Right lobe of liver (tissue), 4 donors: ENCODE measurements around the gene CRYGA.

Experiments used
- POLR2A ChIP-seq: fragments of 450-650 bp; IDR thresholded peaks from one replicate; pipeline ENCODE4 v1.6.1; 2017; ENCODE audit warnings: antibody characterized with exemption, mild to moderate bottlenecking
- TF ChIP-seq, protein P1 (sequence below), 4 donors: fragments of 200-600 bp in 3 of 4; fragments of 450-650 bp in 1 of 4; IDR thresholded peaks; one replicate each; pipeline versions ENCODE4 v1.5.1 to v1.8.0; 2016 to 2022; ENCODE audit warnings: antibody characterized with exemption in 4 of 4, mild to moderate bottlenecking in 2 of 4
- donor health status: DM: no; HTN: no; CAD: no.
- donor health status: DM: no; HTN: no; CAD: no.
- donor health status: DM: no; HTN: yes; CAD: no.

- TF ChIP-seq, protein P1, sequence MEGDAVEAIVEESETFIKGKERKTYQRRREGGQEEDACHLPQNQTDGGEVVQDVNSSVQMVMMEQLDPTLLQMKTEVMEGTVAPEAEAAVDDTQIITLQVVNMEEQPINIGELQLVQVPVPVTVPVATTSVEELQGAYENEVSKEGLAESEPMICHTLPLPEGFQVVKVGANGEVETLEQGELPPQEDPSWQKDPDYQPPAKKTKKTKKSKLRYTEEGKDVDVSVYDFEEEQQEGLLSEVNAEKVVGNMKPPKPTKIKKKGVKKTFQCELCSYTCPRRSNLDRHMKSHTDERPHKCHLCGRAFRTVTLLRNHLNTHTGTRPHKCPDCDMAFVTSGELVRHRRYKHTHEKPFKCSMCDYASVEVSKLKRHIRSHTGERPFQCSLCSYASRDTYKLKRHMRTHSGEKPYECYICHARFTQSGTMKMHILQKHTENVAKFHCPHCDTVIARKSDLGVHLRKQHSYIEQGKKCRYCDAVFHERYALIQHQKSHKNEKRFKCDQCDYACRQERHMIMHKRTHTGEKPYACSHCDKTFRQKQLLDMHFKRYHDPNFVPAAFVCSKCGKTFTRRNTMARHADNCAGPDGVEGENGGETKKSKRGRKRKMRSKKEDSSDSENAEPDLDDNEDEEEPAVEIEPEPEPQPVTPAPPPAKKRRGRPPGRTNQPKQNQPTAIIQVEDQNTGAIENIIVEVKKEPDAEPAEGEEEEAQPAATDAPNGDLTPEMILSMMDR (IDR thresholded peaks at IDR 0.05): no peak
- TF ChIP-seq POLR2A: no peak
These were observed 15.7 kb upstream of the CRYGA start for GRCh38 chr2:208179028-208179609.
